ENCODE measurements around the gene PLA2G4A. TPM values are rescaled to one million over a fixed set of nuclear protein-coding genes. Genes with fewer than 3 reads are reported as not detected.

Gene PLA2G4A
- total RNA-seq, 1 experiment from 2014 or later = 8.6 TPM

DNA sequence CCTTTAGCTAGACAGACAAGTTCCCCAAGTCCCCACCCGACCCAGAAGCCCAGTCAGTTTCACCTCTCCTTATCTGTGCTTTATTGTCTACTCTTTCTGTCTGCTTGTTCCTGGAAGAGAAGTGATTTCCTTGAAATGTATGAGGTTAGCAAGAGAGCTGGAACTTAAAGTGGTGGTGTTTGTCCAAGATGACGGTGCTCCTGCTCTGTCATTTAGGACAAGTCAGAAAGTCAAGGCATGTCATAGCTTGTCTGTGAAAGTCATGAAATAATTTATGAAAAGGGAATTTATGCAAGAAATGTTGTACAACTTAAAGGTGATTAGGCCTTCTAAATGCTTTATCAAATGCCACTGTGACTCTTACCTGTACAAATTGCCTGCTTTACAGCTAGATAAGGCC, 178.1 kb downstream of the PLA2G4A start:
- Histone ChIP-seq H3K27ac (ENCODE audit: low read depth, low read length) (no peak overlapping the region), H3K27me3 (ENCODE audit: insufficient read depth, low read length) (no peaks in the 10 kb centered on the region), H3K4me2 (ENCODE audit: low read length) (no peak overlapping the region), H3K9me3 (ENCODE audit: control insufficient read depth in 1 of 2, insufficient read depth in 1 of 2, low read depth in 1 of 2, low read length in 2 of 2) (no peaks in the 10 kb centered on the region), H3K4me1 (ENCODE audit: control insufficient read depth in 1 of 2, insufficient read depth in 2 of 2, low read length in 2 of 2) (no peaks in the 10 kb centered on the region), H3K9ac (ENCODE audit: low read length) (no peak overlapping the region), H3K36me3 (ENCODE audit: control insufficient read depth in 1 of 2, insufficient read depth in 2 of 2, low read length in 2 of 2) (no peaks in the 10 kb centered on the region), H3K9me2 (ENCODE audit: insufficient read depth) (no peaks in the 10 kb centered on the region), H3K4me3 (replicated peaks in 1 of 2; ENCODE audit: low read depth in 1 of 2, low read length in 2 of 2) (no peak overlapping the region), H3K79me2 (ENCODE audit: insufficient read depth, low read length) (no peaks in the 10 kb centered on the region), H4K20me1 (ENCODE audit: insufficient read depth) (no peaks in the 10 kb centered on the region), H2AFZ (ENCODE audit: low read depth, low read length, poor library complexity, severe bottlenecking) (no peak overlapping the region)
- RAD21 ChIA-PET (ENCODE audit: low non-redundant PET in 1 of 2, low total read pairs in 2 of 2, uncharacterized antibody in 2 of 2, unreplicated experiment in 2 of 2) = no interaction called here
- DNase-seq (ENCODE audit: low read depth, low spot score) = no peak
- no peak for ATAC-seq
- intact Hi-C loops (cut with micrococcal nuclease) = no loop called here
- POLR2A ChIA-PET = no interaction called here
- TF ChIP-seq CBX3 (IDR thresholded peaks at IDR 0.05; ENCODE audit: low read depth) (no peak), SRF (IDR thresholded peaks at IDR 0.05; ENCODE audit: low read depth) (no peak), SP1 (IDR thresholded peaks at IDR 0.05; ENCODE audit: low read depth) (no peak), RAD21 (IDR thresholded peaks at IDR 0.05; ENCODE audit: low read depth) (no peak), ZFX (IDR thresholded peaks at IDR 0.05) (no peak), ELF1 (IDR thresholded peaks at IDR 0.05; ENCODE audit: borderline replicate concordance, low read depth) (no peak), SIN3A (IDR thresholded peaks at IDR 0.05; ENCODE audit: low read depth) (no peak), CEBPB (IDR thresholded peaks at IDR 0.05; ENCODE audit: low read depth) (no peak), EZH2 (IDR thresholded peaks at IDR 0.05) (no peak), JUND (IDR thresholded peaks at IDR 0.05) (no peak), FOSL1 (IDR thresholded peaks at IDR 0.05; ENCODE audit: low read depth) (no peak), EGR1 (IDR thresholded peaks at IDR 0.05; ENCODE audit: low read depth) (no peak), YY1 (IDR thresholded peaks at IDR 0.05; ENCODE audit: extremely low read depth, insufficient replicate concordance, low read depth, low read length) (no peak), TCF7L2 (IDR thresholded peaks at IDR 0.05; ENCODE audit: borderline replicate concordance, extremely low read depth, insufficient read depth, insufficient read length) (no peak)
- TF ChIP-seq, protein P1, sequence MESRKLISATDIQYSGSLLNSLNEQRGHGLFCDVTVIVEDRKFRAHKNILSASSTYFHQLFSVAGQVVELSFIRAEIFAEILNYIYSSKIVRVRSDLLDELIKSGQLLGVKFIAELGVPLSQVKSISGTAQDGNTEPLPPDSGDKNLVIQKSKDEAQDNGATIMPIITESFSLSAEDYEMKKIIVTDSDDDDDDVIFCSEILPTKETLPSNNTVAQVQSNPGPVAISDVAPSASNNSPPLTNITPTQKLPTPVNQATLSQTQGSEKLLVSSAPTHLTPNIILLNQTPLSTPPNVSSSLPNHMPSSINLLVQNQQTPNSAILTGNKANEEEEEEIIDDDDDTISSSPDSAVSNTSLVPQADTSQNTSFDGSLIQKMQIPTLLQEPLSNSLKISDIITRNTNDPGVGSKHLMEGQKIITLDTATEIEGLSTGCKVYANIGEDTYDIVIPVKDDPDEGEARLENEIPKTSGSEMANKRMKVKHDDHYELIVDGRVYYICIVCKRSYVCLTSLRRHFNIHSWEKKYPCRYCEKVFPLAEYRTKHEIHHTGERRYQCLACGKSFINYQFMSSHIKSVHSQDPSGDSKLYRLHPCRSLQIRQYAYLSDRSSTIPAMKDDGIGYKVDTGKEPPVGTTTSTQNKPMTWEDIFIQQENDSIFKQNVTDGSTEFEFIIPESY (IDR thresholded peaks at IDR 0.05; ENCODE audit: extremely low read depth, insufficient replicate concordance, low read length) = no peak
- TF ChIP-seq, protein P2, sequence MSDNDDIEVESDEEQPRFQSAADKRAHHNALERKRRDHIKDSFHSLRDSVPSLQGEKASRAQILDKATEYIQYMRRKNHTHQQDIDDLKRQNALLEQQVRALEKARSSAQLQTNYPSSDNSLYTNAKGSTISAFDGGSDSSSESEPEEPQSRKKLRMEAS (IDR thresholded peaks at IDR 0.05) = no peak
- TF ChIP-seq, protein P3, sequence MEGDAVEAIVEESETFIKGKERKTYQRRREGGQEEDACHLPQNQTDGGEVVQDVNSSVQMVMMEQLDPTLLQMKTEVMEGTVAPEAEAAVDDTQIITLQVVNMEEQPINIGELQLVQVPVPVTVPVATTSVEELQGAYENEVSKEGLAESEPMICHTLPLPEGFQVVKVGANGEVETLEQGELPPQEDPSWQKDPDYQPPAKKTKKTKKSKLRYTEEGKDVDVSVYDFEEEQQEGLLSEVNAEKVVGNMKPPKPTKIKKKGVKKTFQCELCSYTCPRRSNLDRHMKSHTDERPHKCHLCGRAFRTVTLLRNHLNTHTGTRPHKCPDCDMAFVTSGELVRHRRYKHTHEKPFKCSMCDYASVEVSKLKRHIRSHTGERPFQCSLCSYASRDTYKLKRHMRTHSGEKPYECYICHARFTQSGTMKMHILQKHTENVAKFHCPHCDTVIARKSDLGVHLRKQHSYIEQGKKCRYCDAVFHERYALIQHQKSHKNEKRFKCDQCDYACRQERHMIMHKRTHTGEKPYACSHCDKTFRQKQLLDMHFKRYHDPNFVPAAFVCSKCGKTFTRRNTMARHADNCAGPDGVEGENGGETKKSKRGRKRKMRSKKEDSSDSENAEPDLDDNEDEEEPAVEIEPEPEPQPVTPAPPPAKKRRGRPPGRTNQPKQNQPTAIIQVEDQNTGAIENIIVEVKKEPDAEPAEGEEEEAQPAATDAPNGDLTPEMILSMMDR (IDR thresholded peaks at IDR 0.05 in 2 of 3, conservative IDR thresholded peaks at IDR 0.05 in 1 of 3; ENCODE audit: borderline replicate concordance in 1 of 3, insufficient read depth in 1 of 3, low read depth in 2 of 3, low read length in 2 of 3) = no peak
- CTCF ChIA-PET = no interaction called here
- BruUV-seq (replicated peaks) = no TSS peak
